ENCODE measurements around the gene TRIM28.

TRIM28 gene

DNA sequence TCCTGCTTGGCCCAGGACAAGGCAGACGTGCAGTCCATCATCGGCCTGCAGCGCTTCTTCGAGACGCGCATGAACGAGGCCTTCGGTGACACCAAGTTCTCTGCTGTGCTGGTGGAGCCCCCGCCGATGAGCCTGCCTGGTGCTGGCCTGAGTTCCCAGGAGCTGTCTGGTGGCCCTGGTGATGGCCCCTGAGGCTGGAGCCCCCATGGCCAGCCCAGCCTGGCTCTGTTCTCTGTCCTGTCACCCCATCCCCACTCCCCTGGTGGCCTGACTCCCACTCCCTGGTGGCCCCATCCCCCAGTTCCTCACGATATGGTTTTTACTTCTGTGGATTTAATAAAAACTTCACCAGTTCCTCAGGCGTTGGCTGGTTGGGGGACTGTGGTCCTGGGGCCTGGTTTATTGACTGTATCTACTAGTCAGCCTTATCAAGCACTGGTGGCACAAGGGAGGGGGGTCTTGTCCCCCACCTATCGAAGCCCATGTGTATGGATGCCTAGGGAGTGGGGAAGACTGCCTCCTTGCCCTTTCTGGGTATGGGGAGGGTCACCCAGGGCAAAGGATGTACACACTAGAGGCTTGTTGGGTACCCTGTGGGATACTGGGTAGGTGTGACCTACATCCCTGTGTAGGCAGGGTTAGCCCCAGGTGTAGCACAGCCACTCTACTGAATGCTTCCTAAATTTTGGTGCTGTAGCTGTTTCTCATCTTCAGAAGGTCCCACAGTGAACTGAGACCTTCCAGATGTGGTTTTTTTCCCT is 6.7 kb downstream of the TRIM28 start:
- no peak for DNase-seq

- DNase-seq = no peak
Observed at GRCh38 chr19:58551123-58551497, 7.2 kb downstream of the TRIM28 start.

GRCh38 chr19:58551577-58552471 is 8.0 kb downstream of the TRIM28 start:
- no peak for DNase-seq

DNA sequence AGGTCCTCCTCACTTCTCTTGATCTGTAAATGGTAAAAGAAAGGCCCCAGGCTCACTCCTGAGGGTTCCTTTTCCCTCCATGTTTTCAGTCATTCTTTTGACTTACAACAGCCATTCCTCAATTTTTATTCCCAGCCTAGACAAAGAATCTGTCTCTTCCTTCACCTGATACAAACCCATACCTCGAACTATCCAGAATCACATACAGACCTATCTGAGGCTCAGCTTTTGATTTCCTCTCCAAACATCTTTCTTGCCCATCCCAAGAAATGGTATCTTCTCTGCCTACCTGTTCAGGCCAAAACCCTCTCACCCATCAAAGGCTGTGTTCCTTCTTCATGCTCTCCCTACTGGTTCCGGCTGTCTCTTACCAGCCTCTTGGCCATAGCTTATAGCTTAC is 8.8 kb downstream of the TRIM28 start:
- no peak for DNase-seq

GRCh38 chr19:58553799-58554493 is 10.1 kb downstream of the TRIM28 start:
- no peak for DNase-seq

GRCh38 chr19:58554494-58555368 is 10.9 kb downstream of the TRIM28 start, which contains the start of gene CHMP2A:
TSS of gene CHMP2A (minus strand) at chr19:58555105. CDS start at chr19:58554212, 893 bp downstream.
- DNase-seq = no peak

DNA sequence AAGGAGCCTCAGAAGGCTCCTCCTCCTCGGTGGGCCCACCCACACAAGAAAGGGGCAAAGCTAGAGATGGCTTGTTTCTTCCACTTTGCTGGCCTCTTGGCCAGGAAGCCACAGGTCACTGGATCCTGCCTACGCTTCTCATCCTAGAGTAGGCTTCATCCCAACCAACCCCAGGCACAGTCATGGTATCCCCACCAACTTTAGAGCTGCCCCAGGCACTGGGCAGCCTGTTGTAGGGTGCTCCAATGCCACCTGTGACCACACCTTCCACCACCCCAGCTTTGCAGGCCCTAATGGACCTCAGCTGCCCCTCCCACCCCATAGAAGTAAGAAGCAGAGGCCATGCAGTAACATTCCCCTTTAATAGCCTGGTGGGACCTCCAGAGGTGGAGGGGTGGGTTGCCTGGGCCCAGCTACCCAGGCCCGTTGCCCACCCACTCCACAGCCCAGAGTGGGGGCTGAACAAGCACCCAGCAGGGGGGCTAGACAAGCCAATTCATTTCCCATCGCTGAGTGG is 11.6 kb downstream of the TRIM28 start:
- no peak for DNase-seq

DNA sequence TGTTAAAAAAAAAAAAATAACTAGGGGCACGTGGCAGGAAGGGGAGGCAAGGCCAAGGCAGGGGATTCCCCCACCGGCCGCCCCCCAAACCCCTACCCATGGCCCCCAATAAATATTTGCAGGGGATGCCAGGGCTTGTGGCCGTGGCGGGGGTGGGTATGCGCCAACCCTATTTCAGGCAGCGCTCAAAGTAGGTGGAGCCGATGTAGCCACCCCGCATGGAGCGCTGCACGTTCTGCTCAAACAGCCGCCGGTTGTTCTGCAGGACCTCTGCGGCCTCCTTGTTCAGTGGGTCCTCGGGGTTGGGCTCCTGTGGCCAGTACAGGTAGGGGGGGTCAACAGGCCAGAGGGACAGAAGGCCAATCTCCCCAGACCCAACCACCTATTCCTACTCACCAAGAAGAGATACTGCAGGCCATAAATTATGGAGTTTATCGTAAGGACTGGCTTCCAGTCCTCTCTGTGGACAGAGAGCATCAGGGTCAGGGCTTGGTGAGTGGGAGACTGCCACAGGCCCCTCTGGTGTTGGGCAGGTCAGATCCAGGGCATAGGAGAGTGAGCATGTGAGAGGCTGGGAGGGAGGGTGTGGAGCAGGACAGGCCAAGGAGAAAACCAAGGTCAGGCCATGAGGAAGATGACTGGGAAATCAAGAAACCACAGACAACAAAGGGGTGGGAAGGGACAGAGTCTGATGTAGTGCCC is 12.2 kb downstream of the TRIM28 start:
- DNase-seq = no peak

DNA sequence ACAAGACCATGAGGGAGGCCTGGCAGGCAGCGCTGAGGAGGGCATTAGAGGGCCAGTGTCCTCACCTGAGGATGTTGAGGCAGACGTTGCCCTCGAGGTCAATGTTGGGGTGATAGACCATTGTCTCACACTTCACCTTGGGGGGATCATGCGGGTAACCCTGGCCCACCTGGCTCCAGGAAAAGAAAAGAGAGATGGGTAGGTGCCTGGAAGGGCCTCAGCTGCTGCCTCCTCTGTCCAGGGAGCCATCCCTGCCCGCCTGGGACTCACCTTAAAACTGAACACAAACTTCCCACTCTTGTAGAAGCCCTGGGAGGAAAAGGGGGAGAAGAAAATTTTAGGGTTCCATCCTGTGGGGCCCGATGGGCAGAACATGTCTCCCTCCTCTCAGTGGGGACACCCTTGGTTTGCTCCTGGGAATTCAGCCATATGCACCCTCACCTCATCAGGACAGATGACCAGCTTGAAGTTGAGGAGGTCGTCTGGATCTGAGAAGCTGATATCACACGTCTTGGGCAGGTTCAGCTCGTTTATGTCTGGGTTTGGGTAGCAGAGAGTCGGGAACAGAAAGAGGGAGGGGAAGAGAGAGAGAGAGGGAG is 12.9 kb downstream of the TRIM28 start:
- no peak for DNase-seq

- DNase-seq = no peak
Observed at GRCh38 chr19:58557221-58558065, 13.6 kb downstream of the TRIM28 start.

GRCh38 chr19:58558066-58558622 is 14.3 kb downstream of the TRIM28 start, which contains the start of gene UBE2M:
TSS of gene UBE2M (minus strand) at chr19:58558611. CDS start at chr19:58558381, 230 bp downstream.
- DNase-seq = no peak

DNA sequence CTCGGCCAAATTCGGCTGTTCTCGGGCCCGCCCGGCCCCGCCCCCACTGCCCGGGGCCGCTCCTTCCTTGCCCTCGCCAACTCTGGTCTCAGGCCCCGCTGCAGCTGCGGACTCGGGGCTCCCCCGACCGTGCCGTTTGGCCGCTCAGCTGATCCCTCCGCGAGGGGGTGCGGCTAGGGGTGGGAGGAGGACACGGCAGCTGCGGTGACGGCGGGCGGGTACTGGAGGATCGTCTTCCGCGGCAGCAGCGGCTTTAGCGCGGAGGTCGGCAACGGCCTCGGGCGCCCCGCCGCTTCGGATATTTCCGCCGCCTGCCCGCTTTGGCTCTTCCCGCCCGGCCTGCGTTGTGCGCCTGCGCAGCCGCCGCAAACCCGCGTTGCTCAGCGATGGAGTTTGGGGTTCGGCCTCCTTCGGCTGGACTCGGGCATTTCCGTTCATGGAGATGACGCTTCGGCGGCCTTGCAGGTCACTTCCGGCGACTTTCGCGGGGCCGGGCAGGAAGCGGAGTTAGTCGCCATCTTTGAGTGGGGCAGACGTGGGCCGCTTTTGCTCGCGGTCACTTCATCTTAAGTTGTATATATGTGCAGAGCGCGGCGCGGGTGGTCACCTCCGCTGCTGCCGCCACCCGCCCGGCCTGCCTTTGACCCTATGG is 14.9 kb downstream of the TRIM28 start:
- no peak for DNase-seq

- DNase-seq = no peak
Observed at GRCh38 chr19:58559275-58560006, 15.6 kb downstream of the TRIM28 start.

GRCh38 chr19:58560007-58560887 is 16.4 kb downstream of the TRIM28 start:
- no peak for DNase-seq

GRCh38 chr19:58560921-58561320 is 17.1 kb downstream of the TRIM28 start:
- no peak for DNase-seq

- no peak for DNase-seq
Observed at GRCh38 chr19:58561373-58562121, 17.7 kb downstream of the TRIM28 start.

Measured in NCI-H524 (cell line).